GM23338 (cell line): Measurements from ENCODE around the gene FIP1L1. TPM values are rescaled to one million over a fixed set of nuclear protein-coding genes. Genes with fewer than 3 reads are reported as not detected.

Experiments
- ATAC-seq: fragments of 200-7000 bp; cut with Tn5 transposase; 3 replicates; pipeline ENCODE4 v1.9.1; 2020
- DNase-seq: peaks from one replicate; pipeline ENCODE4 v3.0.0-alpha.2; 2015; ENCODE audit warnings: low spot score
- H2AFZ ChIP-seq: fragments of 200-600 bp; sonication (generic); 2 replicates; pipeline ENCODE4 v1.8.0; 2016; ENCODE audit warnings: antibody characterized with exemption, mild to moderate bottlenecking, moderate library complexity
- H3F3A ChIP-seq: fragments of 200-600 bp; sonication (generic); replicated peaks from 2 replicates; pipeline ENCODE4 v1.8.0; 2017; ENCODE audit warnings: antibody characterized with exemption, mixed run types, low read depth
- H3K27ac ChIP-seq: fragments of 200-600 bp; sonication (generic); 2 replicates; pipeline ENCODE4 v1.6.1; 2016; ENCODE audit warnings: low read depth
- H3K27me3 ChIP-seq: fragments of 200-600 bp; sonication (generic); 2 replicates; pipeline ENCODE4 v1.8.0; 2016; ENCODE audit warnings: mild to moderate bottlenecking, mixed run types, moderate library complexity; ENCODE audit not compliant: insufficient read depth
- H3K36me3 ChIP-seq: fragments of 200-600 bp; sonication (generic); 2 replicates; pipeline ENCODE4 v1.8.0; 2016; ENCODE audit warnings: mild to moderate bottlenecking; ENCODE audit not compliant: insufficient read depth
- H3K4me1 ChIP-seq: fragments of 200-600 bp; sonication (generic); 2 replicates; pipeline ENCODE4 v1.8.0; 2016; ENCODE audit warnings: mild to moderate bottlenecking, moderate library complexity; ENCODE audit not compliant: insufficient read depth
- H3K4me2 ChIP-seq: fragments of 200-600 bp; sonication (generic); 2 replicates; pipeline ENCODE4 v1.7.1; 2017; ENCODE audit warnings: mixed run types
- H3K4me3 ChIP-seq: fragments of 200-600 bp; sonication (generic); 2 replicates; pipeline ENCODE4 v1.6.1; 2016; ENCODE audit warnings: mixed run types
- H3K79me2 ChIP-seq: fragments of 200-600 bp; sonication (generic); replicated peaks from 2 replicates; pipeline ENCODE4 v1.8.0; 2017; ENCODE audit warnings: mild to moderate bottlenecking; ENCODE audit not compliant: insufficient read depth
- H3K9me2 ChIP-seq: fragments of 200-600 bp; sonication (generic); 2 replicates; pipeline ENCODE4 v1.8.0; 2017; ENCODE audit not compliant: insufficient read depth
- H4K20me1 ChIP-seq: fragments of 200-600 bp; sonication (generic); replicated peaks from 2 replicates; pipeline ENCODE4 v1.8.0; 2017; ENCODE audit warnings: mild to moderate bottlenecking; ENCODE audit not compliant: insufficient read depth
- H3K27ac Mint-ChIP-seq: 2 replicates; pipeline ENCODE4 v1.8.0; 2020; ENCODE audit warnings: inconsistent platforms, mild to moderate bottlenecking, moderate library complexity, mixed read lengths
- H3K27me3 Mint-ChIP-seq: 3 replicates; pipeline ENCODE4 v1.8.0; 2022; ENCODE audit warnings: low read depth, mild to moderate bottlenecking, moderate library complexity, mixed read lengths, inconsistent platforms; ENCODE audit not compliant: insufficient read depth, poor library complexity
- H3K36me3 Mint-ChIP-seq: 3 replicates; pipeline ENCODE4 v1.8.0; 2021; ENCODE audit warnings: low read depth, mild to moderate bottlenecking, inconsistent platforms, moderate library complexity, mixed read lengths
- H3K4me1 Mint-ChIP-seq: 3 replicates; pipeline ENCODE4 v1.8.0; 2020; ENCODE audit warnings: mild to moderate bottlenecking, inconsistent platforms, mixed read lengths
- H3K4me3 Mint-ChIP-seq: 3 replicates; pipeline ENCODE4 v1.8.0; 2021; ENCODE audit warnings: moderate library complexity, mild to moderate bottlenecking, inconsistent platforms, mixed read lengths
- H3K9me3 Mint-ChIP-seq: 3 replicates; pipeline ENCODE4 v1.8.0; 2020; ENCODE audit warnings: moderate library complexity, mild to moderate bottlenecking, inconsistent platforms, mixed read lengths
- CREB1 ChIP-seq: fragments of 250-450 bp; sonication (Bioruptor Pico); IDR thresholded peaks from 2 replicates; pipeline ENCODE4 v1.5.0; 2020; ENCODE audit warnings: low read depth, mild to moderate bottlenecking, moderate library complexity
- CTCF ChIP-seq, 2 experiments: fragments of 200-600 bp in 1 of 2; sonication (generic) in 1 of 2; conservative IDR thresholded peaks; 2 replicates each; pipeline versions ENCODE4 v1.5.1 to v1.6.1; 2016 to 2017; ENCODE audit warnings: antibody characterized with exemption in 2 of 2, low read depth in 2 of 2, mild to moderate bottlenecking in 2 of 2, moderate library complexity in 1 of 2
- ETS1 ChIP-seq: IDR thresholded peaks from 2 replicates; pipeline ENCODE4 v1.6.1; 2016; ENCODE audit warnings: antibody characterized with exemption
- EZH2 ChIP-seq: fragments of 200-600 bp; sonication (generic); IDR thresholded peaks from one replicate; pipeline ENCODE4 v1.8.0; 2017; ENCODE audit warnings: antibody characterized with exemption, mild to moderate bottlenecking, low read depth; ENCODE audit not compliant: unreplicated experiment
- EZH2phosphoT487 ChIP-seq: fragments of 200-600 bp; sonication (generic); IDR thresholded peaks from one replicate; pipeline ENCODE4 v1.8.1; 2018; ENCODE audit warnings: antibody characterized with exemption; ENCODE audit not compliant: unreplicated experiment
- JUNB ChIP-seq: IDR thresholded peaks from one replicate; pipeline ENCODE4 v1.6.1; 2016; ENCODE audit warnings: antibody characterized with exemption; ENCODE audit not compliant: unreplicated experiment
- NANOG ChIP-seq: IDR thresholded peaks from 2 replicates; pipeline ENCODE4 v1.6.1; 2016; ENCODE audit warnings: antibody characterized with exemption, borderline replicate concordance
- POLR2AphosphoS5 ChIP-seq: IDR thresholded peaks from 2 replicates; pipeline ENCODE4 v1.6.1; 2016; ENCODE audit warnings: antibody characterized with exemption, low read depth
- REST ChIP-seq: IDR thresholded peaks from one replicate; pipeline ENCODE4 v1.6.1; 2018; ENCODE audit warnings: antibody characterized with exemption; ENCODE audit not compliant: unreplicated experiment
- STAT1 ChIP-seq: IDR thresholded peaks from one replicate; pipeline ENCODE4 v1.6.1; 2016; ENCODE audit warnings: antibody characterized with exemption; ENCODE audit not compliant: unreplicated experiment
- ZNF114 ChIP-seq: fragments of 250-450 bp; sonication (Bioruptor Pico); IDR thresholded peaks from 2 replicates; pipeline ENCODE4 v1.5.0; 2020; ENCODE audit warnings: mild to moderate bottlenecking, moderate library complexity
- ZNF331 ChIP-seq: fragments of 250-450 bp; sonication (Bioruptor Pico); IDR thresholded peaks from 2 replicates; pipeline ENCODE4 v1.5.0; 2020; ENCODE audit warnings: low read depth, mild to moderate bottlenecking, moderate library complexity
- ZNF462 ChIP-seq: fragments of 250-450 bp; sonication (Bioruptor Pico); IDR thresholded peaks from 2 replicates; pipeline ENCODE4 v1.5.0; 2020; ENCODE audit warnings: mild to moderate bottlenecking, moderate library complexity
- polyA plus RNA-seq: library from polyadenylated mRNA; unstranded; fragments of >200 nt; fragmentation: Nextera tagmentation; extraction: Ambion mirVana; gene quantifications from 2 replicates; pipeline ENCODE4 v1.2.1, GENCODE V29; 2016
- total RNA-seq: library from RNA; depleted of rRNA; stranded (reverse); fragments of >200 nt; shearing (Covaris generic); gene quantifications from 2 replicates; pipeline ENCODE4 v1.2.3, GENCODE V29; 2014

Gene FIP1L1
- total and polyA plus RNA-seq, 2 experiments from 2014 or later, result 43.3 to 54.0 TPM

GRCh38 chr4:53459548-53459947, 82.1 kb downstream of the FIP1L1 start:
- no peak overlapping the region for H3K4me3 ChIP-seq
- H3K4me3 Mint-ChIP-seq, result no peak overlapping the region
- H3K4me2 ChIP-seq, result no peak overlapping the region
- H3F3A ChIP-seq, result no peaks in the 10 kb centered on the region
- H2AFZ ChIP-seq, result no peak overlapping the region
- H3K79me2 ChIP-seq, result no peaks in the 10 kb centered on the region
- H3K9me3 Mint-ChIP-seq, result no peaks in the 10 kb centered on the region
- H3K4me1 ChIP-seq, result no peaks in the 10 kb centered on the region
- no peaks in the 10 kb centered on the region for H3K27me3 ChIP-seq
- ATAC-seq, result no peak
- H3K4me1 Mint-ChIP-seq, result no peaks in the 10 kb centered on the region
- H3K27ac ChIP-seq, result no peak overlapping the region
- H3K27ac Mint-ChIP-seq, result no peak overlapping the region
- peaks cover 3% of the 10 kb centered on the region for H3K27me3 Mint-ChIP-seq
- no peak for DNase-seq
- no peaks in the 10 kb centered on the region for H3K9me2 ChIP-seq
- TF ChIP-seq ZNF462 (CRISPR knock-in tag) (no peak), POLR2AphosphoS5 (no peak), STAT1 (no peak), CTCF (conservative IDR thresholded peaks at IDR 0.05; ENCODE audit: low read depth in 2 of 2) (no peak), EZH2phosphoT487 (no peak), CREB1 (CRISPR knock-in tag) (no peak), JUNB (no peak), ETS1 (no peak), ZNF331 (CRISPR knock-in tag) (no peak), ZNF114 (no peak), NANOG (no peak), EZH2 (no peak), REST (no peak)
- H4K20me1 ChIP-seq, result no peaks in the 10 kb centered on the region
- H3K36me3 ChIP-seq, result peaks cover 9% of the 10 kb centered on the region; the same call in 1 of the 2 replicates
- peaks cover 50% of the 10 kb centered on the region; the same call in 2 of the 3 replicates for H3K36me3 Mint-ChIP-seq
